GM23248 (cell line): ENCODE data around the gene BCAR3. TPM values are rescaled to one million over a fixed set of nuclear protein-coding genes. Genes with fewer than 3 reads are reported as not detected.

Experiments used
- DNase-seq: peaks from one replicate; pipeline ENCODE4 v3.0.0-alpha.2; 2015
- H2AFZ ChIP-seq: fragments of 200-600 bp; sonication (generic); 2 replicates; pipeline ENCODE4 v1.6.1; 2016; ENCODE audit warnings: antibody characterized with exemption
- H3F3A ChIP-seq: fragments of 200-600 bp; sonication (generic); 2 replicates; pipeline ENCODE4 v1.6.1; 2016; ENCODE audit warnings: mild to moderate bottlenecking, antibody characterized with exemption, mixed run types; ENCODE audit not compliant: insufficient read depth
- H3K27ac ChIP-seq: fragments of 200-600 bp; sonication (generic); 2 replicates; pipeline ENCODE4 v1.5.1; 2016; ENCODE audit warnings: mild to moderate bottlenecking
- H3K27me3 ChIP-seq: fragments of 200-600 bp; sonication (generic); replicated peaks from 2 replicates; pipeline ENCODE4 v1.6.1; 2016; ENCODE audit warnings: mild to moderate bottlenecking; ENCODE audit not compliant: insufficient read depth
- H3K36me3 ChIP-seq: fragments of 200-600 bp; sonication (generic); 2 replicates; pipeline ENCODE4 v1.6.1; 2016; ENCODE audit warnings: low read depth, mild to moderate bottlenecking
- H3K4me1 ChIP-seq: fragments of 200-600 bp; sonication (generic); 2 replicates; pipeline ENCODE4 v1.6.1; 2016; ENCODE audit warnings: mild to moderate bottlenecking; ENCODE audit not compliant: insufficient read depth
- H3K4me2 ChIP-seq: fragments of 200-600 bp; sonication (generic); one replicate; pipeline ENCODE4 v1.6.1; 2016; ENCODE audit warnings: mild to moderate bottlenecking; ENCODE audit not compliant: unreplicated experiment
- H3K4me3 ChIP-seq: fragments of 200-600 bp; sonication (generic); 2 replicates; pipeline ENCODE4 v1.5.1; 2016; ENCODE audit warnings: mild to moderate bottlenecking
- H3K79me2 ChIP-seq: fragments of 200-600 bp; sonication (generic); 2 replicates; pipeline ENCODE4 v1.6.1; 2016; ENCODE audit warnings: mild to moderate bottlenecking; ENCODE audit not compliant: insufficient read depth
- H3K9ac ChIP-seq: fragments of 200-600 bp; sonication (generic); 2 replicates; pipeline ENCODE4 v1.6.1; 2016; ENCODE audit warnings: mild to moderate bottlenecking
- H3K9me2 ChIP-seq: fragments of 200-600 bp; sonication (generic); 2 replicates; pipeline ENCODE4 v1.6.1; 2016; ENCODE audit warnings: mixed run types, mild to moderate bottlenecking, moderate library complexity; ENCODE audit not compliant: insufficient read depth
- H3K9me3 ChIP-seq: fragments of 200-600 bp; sonication (generic); one replicate; pipeline ENCODE4 v1.6.1; 2017; ENCODE audit warnings: low read depth
- H4K20me1 ChIP-seq: fragments of 200-600 bp; sonication (generic); 2 replicates; pipeline ENCODE4 v1.6.0; 2016; ENCODE audit not compliant: insufficient read depth
- EZH2 ChIP-seq: fragments of 200-600 bp; sonication (generic); IDR thresholded peaks from 2 replicates; pipeline ENCODE4 v1.6.1; 2018; ENCODE audit warnings: antibody characterized with exemption, mild to moderate bottlenecking; ENCODE audit not compliant: insufficient read depth, poor library complexity, severe bottlenecking
- EZH2phosphoT487 ChIP-seq: fragments of 200-600 bp; sonication (generic); IDR thresholded peaks from 2 replicates; pipeline ENCODE4 v1.6.1; 2018; ENCODE audit warnings: antibody characterized with exemption, moderate library complexity, mild to moderate bottlenecking, low read depth; ENCODE audit not compliant: insufficient read depth
- WGBS, 2 experiments: methylation state at CpG; one replicate each; pipeline ENCODE4 v1.1.6; 2015 to 2017; ENCODE audit warnings: low lambda C conversion rate in 2 of 2, low coverage in 1 of 2; ENCODE audit errors: missing lambda C conversion rate in 2 of 2; 5-methylcytosine and 5-hydroxymethylcytosine counted together
- in situ Hi-C: fragments of 300-500 bp; cut with MboI; formaldehyde crosslinking; loops from 2 replicates; pipeline ENCODE4 v1.15.0; 2020
- polyA plus RNA-seq: library from polyadenylated mRNA; unstranded; fragments of >200 nt; fragmentation: Nextera tagmentation; extraction: Ambion mirVana; gene quantifications from 2 replicates; pipeline ENCODE4 v1.2.1, GENCODE V29; 2016
- total RNA-seq: library from RNA; depleted of rRNA; stranded (reverse); fragments of >200 nt; shearing (Covaris generic); gene quantifications from 2 replicates; pipeline ENCODE4 v1.2.3, GENCODE V29; 2014

BCAR3 gene
- total and polyA plus RNA-seq, 2 experiments from 2014 or later, result 65.1 to 83.2 TPM

- TF ChIP-seq EZH2phosphoT487 (no peak), EZH2 (no peak)
- H2AFZ ChIP-seq, result no peak overlapping the region
- no peak overlapping the region for H3K4me2 ChIP-seq
- no peaks in the 10 kb centered on the region; the same call in 1 of the 2 replicates for H3K36me3 ChIP-seq
- peak overlapping the region; percentile 84 for H3K27ac ChIP-seq
- H4K20me1 ChIP-seq, result peaks cover 30% of the 10 kb centered on the region
- H3K79me2 ChIP-seq, result peaks cover 98% of the 10 kb centered on the region
- H3K9me3 ChIP-seq, result no peaks in the 10 kb centered on the region
- H3F3A ChIP-seq, result peaks cover 87% of the 10 kb centered on the region
- H3K4me1 ChIP-seq, result peaks cover 62% of the 10 kb centered on the region
- in situ Hi-C loops, result no loop called here
- no peak overlapping the region for H3K4me3 ChIP-seq
- DNase-seq, result no peak
- no peaks in the 10 kb centered on the region for H3K9me2 ChIP-seq
- H3K27me3 ChIP-seq, result no peaks in the 10 kb centered on the region
- WGBS, 2 experiments, result 0 to 14% methylated on average over 1 of the region's 1 CpG
- H3K9ac ChIP-seq, result peak overlapping the region; percentile 60; the same call in 1 of the 2 replicates
Observed at GRCh38 chr1:93604411-93604810, 77.2 kb downstream of the BCAR3 start.

- peaks cover 98% of the 10 kb centered on the region for H3K79me2 ChIP-seq
- peaks cover 54% of the 10 kb centered on the region for H3K4me1 ChIP-seq
- no peak for TF ChIP-seq EZH2phosphoT487
- no peak for TF ChIP-seq EZH2
- H3K4me3 ChIP-seq, result no peak overlapping the region
- 90 to 93% methylated on average over 4 of the region's 4 CpGs for WGBS, 2 experiments
- in situ Hi-C loops, result no loop called here
- H3K9ac ChIP-seq, result no peak overlapping the region
- H3K27me3 ChIP-seq, result no peaks in the 10 kb centered on the region
- peak overlapping the region; percentile 84; the same call in 1 of the 2 replicates for H3K27ac ChIP-seq
- no peak overlapping the region for H2AFZ ChIP-seq
- no peak overlapping the region for H3K4me2 ChIP-seq
- H3K36me3 ChIP-seq, result no peaks in the 10 kb centered on the region; the same call in 1 of the 2 replicates
- H3F3A ChIP-seq, result peaks cover 84% of the 10 kb centered on the region
- no peak for DNase-seq
- H4K20me1 ChIP-seq, result peaks cover 33% of the 10 kb centered on the region
- no peaks in the 10 kb centered on the region for H3K9me3 ChIP-seq
- H3K9me2 ChIP-seq, result no peaks in the 10 kb centered on the region
Observed at GRCh38 chr1:93603601-93604000, 78.0 kb downstream of the BCAR3 start.

- peaks cover 33% of the 10 kb centered on the region for H4K20me1 ChIP-seq
- no peak overlapping the region for H3K4me3 ChIP-seq
- DNase-seq, result no peak
- no peaks in the 10 kb centered on the region for H3K9me2 ChIP-seq
- no peak overlapping the region for H2AFZ ChIP-seq
- no peak for TF ChIP-seq EZH2phosphoT487
- H3K27me3 ChIP-seq, result no peaks in the 10 kb centered on the region
- H3K36me3 ChIP-seq, result no peaks in the 10 kb centered on the region; the same call in 1 of the 2 replicates
- no peak overlapping the region for H3K4me2 ChIP-seq
- peaks cover 54% of the 10 kb centered on the region for H3K4me1 ChIP-seq
- peaks cover 79% of the 10 kb centered on the region for H3F3A ChIP-seq
- H3K27ac ChIP-seq, result peak overlapping the region; percentile 84; the same call in 1 of the 2 replicates
- WGBS, 2 experiments, result 86% methylated on average over 3 of the region's 3 CpGs
- no peaks in the 10 kb centered on the region for H3K9me3 ChIP-seq
- H3K9ac ChIP-seq, result no peak overlapping the region
- in situ Hi-C loops, result no loop called here
- H3K79me2 ChIP-seq, result peaks cover 98% of the 10 kb centered on the region
Observed at GRCh38 chr1:93603106-93603505, 78.5 kb downstream of the BCAR3 start.

- H3K79me2 ChIP-seq, result peaks cover 98% of the 10 kb centered on the region
- H3K27me3 ChIP-seq, result no peaks in the 10 kb centered on the region
- DNase-seq, result no peak
- no peaks in the 10 kb centered on the region; the same call in 1 of the 2 replicates for H3K36me3 ChIP-seq
- in situ Hi-C loops, result no loop called here
- H3K27ac ChIP-seq, result no peak overlapping the region
- H3F3A ChIP-seq, result peaks cover 69% of the 10 kb centered on the region
- H3K4me3 ChIP-seq, result no peak overlapping the region
- peaks cover 44% of the 10 kb centered on the region for H3K4me1 ChIP-seq
- TF ChIP-seq EZH2 (no peak), EZH2phosphoT487 (no peak)
- peaks cover 31% of the 10 kb centered on the region for H4K20me1 ChIP-seq
- H3K4me2 ChIP-seq, result no peak overlapping the region
- WGBS, 2 experiments, result 97 to 100% methylated on average over 4 of the region's 4 CpGs
- no peak overlapping the region for H2AFZ ChIP-seq
- H3K9me3 ChIP-seq, result no peaks in the 10 kb centered on the region
- no peaks in the 10 kb centered on the region for H3K9me2 ChIP-seq
- H3K9ac ChIP-seq, result no peak overlapping the region
Observed at GRCh38 chr1:93602101-93602500, 79.5 kb downstream of the BCAR3 start.

- TF ChIP-seq EZH2phosphoT487, result no peak
- no peak for TF ChIP-seq EZH2
- Histone ChIP-seq H3K4me2 (no peak overlapping the region), H3K79me2 (peaks cover 98% of the 10 kb centered on the region), H3K4me3 (no peak overlapping the region), H3F3A (peaks cover 65% of the 10 kb centered on the region), H3K9ac (no peak overlapping the region), H4K20me1 (peaks cover 31% of the 10 kb centered on the region), H2AFZ (no peak overlapping the region), H3K27ac (no peak overlapping the region), H3K9me2 (no peaks in the 10 kb centered on the region), H3K4me1 (peaks cover 43% of the 10 kb centered on the region), H3K9me3 (no peaks in the 10 kb centered on the region), H3K36me3 (no peaks in the 10 kb centered on the region; the same call in 1 of the 2 replicates), H3K27me3 (no peaks in the 10 kb centered on the region)
- DNase-seq, result no peak
- 92 to 100% methylated on average over 1 of the region's 1 CpG for WGBS, 2 experiments
- in situ Hi-C loops, result no loop called here
Observed at GRCh38 chr1:93601686-93602085, 80.0 kb downstream of the BCAR3 start.
